ENCODE results near the gene EPAS1.
A peak's percentile ranks its signal among the peaks of the same experiment; 100 is the strongest.

Gene EPAS1

DNA sequence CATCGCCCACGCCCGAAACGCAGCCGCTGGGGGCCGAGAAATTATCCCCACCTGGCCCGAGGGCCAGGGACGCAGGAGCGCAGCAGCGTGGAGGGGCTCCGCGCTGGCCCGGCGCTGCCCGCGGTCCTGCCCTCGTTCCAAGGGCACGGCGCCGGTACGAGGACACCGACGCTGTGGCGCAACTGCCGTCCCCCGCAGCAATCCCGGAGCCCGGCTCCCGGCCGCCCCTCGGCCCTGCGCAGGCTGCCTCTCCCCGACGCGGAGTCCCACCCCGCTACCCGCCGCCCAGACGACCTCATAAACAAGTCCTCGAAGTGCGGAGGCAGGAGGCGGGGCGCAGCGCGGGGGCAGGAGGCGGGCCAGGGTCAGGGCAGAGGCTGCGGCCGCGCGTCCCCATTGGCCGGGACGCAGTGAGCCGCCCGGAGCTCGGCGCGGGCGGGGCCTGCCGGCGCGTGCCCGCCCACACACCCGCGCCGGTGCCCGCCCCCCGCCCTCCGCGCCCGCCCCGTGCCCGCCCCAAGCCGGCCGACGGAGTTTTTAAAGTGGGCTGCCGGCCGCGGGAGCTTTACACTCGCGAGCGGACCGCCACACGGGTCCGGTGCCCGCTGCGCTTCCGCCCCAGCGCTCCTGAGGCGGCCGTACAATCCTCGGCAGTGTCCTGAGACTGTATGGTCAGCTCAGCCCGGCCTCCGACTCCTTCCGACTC lies at the start of gene EPAS1:
EPAS1 (plus strand) TSS at position 568 of the 706 bp plus-strand sequence. CDS start 505 bp downstream, outside the sequence.
- peak; percentile 53 to 71 for DNase-seq (ENCODE audit: low read depth in 2 of 2)

DNA sequence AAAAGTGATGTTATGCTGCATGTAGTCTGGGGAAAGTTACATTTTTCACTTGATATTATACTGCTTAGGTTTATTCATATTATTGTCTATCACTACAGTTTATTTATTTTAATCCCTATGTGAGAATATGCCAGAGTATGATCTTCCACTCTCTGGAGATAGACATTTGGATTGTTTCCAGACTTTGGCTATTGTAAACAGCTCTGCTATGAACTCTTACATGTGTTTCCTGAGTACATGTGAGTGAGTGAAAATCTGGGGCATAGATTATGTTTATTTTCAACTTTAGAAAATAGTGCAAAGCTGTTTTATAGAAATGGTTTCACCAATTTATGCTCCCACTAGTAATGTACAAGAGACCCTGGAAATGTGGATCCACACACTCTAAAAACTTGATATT lies 49.0 kb upstream of the EPAS1 start:
- DNase-seq (ENCODE audit: low read depth in 2 of 2): no peak

DNA sequence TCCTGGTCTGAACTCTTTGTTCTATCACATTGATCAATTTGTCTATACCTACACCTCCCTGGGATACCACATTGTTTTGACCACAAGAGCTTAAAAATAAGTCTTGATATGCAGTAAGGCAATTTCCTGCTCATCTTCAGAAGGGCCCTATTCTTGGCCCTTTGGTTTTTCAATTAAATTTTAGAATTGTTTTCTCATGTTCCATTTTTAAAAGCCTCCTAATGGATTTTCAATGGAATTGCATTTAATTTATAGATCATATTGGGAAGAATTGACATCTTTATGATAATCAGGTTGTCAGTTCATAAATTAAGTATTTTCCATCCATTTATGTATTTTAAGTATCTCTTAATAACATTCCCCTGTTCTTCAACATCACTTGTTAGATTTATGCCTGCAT lies 47.6 kb upstream of the EPAS1 start:
- no peak for DNase-seq (ENCODE audit: low read depth in 2 of 2)

DNA sequence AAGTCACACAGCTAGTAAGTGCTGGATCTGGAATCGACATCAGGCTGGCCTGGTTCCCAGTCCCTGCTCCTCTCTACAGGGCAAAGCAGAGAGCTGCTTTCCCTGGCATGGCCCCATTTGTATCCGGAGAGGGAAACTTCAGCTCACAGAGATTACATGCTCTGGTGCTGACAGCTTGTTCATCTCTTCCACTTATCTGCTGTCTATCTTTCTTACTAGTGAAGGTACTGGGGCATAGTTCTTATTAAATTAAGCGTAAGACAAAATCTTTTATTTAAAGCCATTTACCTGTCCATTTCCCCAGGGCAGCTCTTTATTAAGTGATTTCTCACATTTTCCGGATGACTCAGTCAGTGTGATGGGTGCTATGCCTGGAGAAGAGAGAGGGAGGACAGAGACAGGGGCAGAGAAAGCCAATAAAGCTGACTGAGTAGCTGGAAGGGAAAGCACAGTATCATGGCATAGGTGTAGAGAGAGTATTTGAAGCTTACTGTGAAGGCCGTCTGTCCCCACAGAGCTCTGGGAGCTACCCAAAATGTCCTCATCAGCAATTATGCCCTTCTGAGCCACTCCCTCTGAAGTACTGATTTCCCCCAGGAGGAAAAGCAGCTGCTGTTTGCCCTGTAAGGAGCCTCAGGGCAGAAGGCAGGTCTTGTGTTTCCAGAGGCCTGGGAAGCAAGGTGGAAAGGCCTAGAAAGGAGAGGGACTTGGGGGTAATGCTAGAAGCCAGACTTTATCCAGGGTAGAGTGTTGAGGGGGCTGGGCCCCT lies 44.1 kb upstream of the EPAS1 start:
- DNase-seq (ENCODE audit: low read depth in 2 of 2): no peak

DNA sequence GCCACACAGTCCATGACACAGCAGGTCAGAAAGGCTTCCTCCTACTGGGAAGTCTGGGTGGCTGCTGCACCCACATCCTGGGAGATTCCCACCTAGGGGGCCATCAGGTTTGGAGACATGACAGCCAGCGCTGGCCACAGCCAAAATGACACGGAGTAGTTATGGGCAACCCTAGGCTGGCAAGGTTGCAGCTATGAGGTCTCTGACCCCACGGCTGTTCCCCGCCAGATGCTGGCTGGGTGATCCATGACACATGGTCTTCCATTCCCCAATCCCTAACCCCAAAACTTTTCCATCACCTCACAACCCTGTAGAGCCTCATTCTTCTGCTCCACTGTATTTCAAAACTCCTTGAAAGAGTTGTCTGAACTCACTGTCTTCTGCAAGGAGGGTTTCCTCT lies 42.7 kb upstream of the EPAS1 start:
- no peak for DNase-seq (ENCODE audit: low read depth in 2 of 2)

GRCh38 chr2:46256563-46257142 lies 40.6 kb upstream of the EPAS1 start:
- DNase-seq (ENCODE audit: low read depth in 2 of 2): no peak

- no peak for DNase-seq (ENCODE audit: low read depth in 2 of 2)
Measured at GRCh38 chr2:46257476-46257875, 39.7 kb upstream of the EPAS1 start.

GRCh38 chr2:46257980-46258379 lies 39.2 kb upstream of the EPAS1 start:
- no peak for DNase-seq (ENCODE audit: low read depth in 2 of 2)

GRCh38 chr2:46258937-46259776 lies 38.0 kb upstream of the EPAS1 start:
- DNase-seq (ENCODE audit: low read depth in 2 of 2): no peak

- no peak for DNase-seq (ENCODE audit: low read depth in 2 of 2)
Measured at GRCh38 chr2:46259777-46260168, 37.4 kb upstream of the EPAS1 start.

DNA sequence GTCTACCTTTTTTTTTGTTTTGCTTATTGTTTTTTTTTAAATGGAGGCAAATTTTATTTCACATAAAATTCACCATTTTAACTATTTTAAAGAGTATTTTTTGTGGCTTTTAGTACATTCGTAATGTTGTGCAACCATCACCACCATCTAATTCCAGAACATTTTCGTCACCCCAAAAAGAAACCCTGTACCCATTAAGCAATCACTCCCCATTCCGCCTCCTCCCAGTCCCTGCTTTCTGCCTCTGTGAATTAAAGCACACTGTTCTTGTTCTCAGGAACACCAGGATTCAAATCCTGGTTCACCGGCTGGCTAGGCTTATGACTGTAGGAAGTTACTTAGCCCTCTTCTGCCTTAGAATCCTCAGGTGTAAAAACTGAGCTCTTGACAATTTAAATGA lies 36.9 kb upstream of the EPAS1 start:
- no peak for DNase-seq (ENCODE audit: low read depth in 2 of 2)

DNA sequence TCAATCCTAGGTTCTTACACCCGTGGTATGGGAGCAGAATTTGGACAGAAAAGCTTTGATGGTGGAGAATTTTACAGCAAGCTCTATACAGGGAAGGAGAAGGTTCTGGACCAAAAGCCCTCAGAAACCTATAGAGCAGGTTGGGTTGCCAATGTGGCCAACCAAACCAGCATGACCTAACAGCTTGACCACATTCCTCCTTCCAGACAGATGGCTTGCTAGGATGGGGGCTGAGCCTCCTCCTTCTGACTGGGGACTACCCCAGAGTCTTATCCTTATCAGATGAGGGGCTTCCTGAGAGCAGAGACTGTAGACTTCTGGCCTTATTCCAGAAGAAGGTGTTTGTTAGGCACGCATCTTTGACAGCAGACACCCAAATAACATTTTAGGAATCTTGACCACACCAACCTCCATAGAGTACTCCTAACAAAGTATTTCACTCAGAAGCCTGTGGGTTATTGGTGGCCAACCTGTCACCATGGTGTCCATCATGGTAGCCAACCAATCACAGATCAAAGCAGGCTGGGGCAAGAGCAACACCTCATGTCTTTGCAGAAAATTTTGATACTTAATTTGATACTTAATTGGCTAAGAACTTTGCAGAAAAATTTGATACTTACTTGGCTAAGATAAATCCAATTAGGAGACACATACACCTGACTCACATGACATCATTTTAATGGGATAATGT lies 34.8 kb upstream of the EPAS1 start:
- no peak for DNase-seq (ENCODE audit: low read depth in 2 of 2)

- no peak for DNase-seq (ENCODE audit: low read depth in 2 of 2)
Measured at GRCh38 chr2:46263347-46263746, 33.9 kb upstream of the EPAS1 start.

DNA sequence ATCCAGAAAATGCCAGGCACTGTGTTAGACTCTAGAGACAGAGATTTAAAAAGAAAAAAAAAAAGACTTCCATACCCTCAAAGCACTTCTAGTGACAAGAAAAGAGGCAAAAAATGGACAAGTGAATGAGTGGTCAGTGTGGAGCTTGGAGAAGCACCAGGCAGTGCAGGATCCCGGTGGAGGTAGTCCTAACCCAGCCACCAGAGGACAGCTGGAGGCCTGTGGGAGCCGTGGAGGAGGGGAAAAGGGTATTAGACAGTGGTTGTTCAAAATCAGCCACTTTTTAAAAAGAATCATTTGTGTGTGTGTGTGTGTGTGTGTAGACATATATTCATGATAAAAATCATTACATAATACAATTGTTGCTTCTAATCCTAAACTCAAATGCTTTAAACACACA lies 32.8 kb upstream of the EPAS1 start:
- no peak for DNase-seq (ENCODE audit: low read depth in 2 of 2)

DNA sequence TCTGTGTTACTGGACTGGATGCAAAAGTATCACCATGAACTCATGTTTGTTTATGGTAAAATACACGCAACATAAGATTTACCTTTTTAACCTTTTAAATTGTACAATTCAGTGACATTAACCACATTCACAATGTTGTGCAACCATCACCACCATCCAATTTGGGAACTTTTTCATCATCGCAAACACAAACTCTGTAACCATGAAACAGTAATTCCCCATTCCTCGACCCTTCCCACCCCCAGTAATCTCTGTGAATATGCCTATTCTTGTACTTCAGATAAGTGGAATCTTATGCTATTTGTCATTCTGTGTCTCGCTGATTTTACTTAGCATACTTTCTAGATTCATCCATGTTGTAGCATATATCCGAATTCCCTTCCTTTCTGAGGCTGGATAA lies 31.1 kb upstream of the EPAS1 start:
- no peak for DNase-seq (ENCODE audit: low read depth in 2 of 2)

- no peak for DNase-seq (ENCODE audit: low read depth in 2 of 2)
Measured at GRCh38 chr2:46267616-46268015, 29.6 kb upstream of the EPAS1 start.

GRCh38 chr2:46268196-46268595 lies 29.0 kb upstream of the EPAS1 start:
- no peak for DNase-seq (ENCODE audit: low read depth in 2 of 2)

GRCh38 chr2:46269001-46269400 lies 28.2 kb upstream of the EPAS1 start:
- DNase-seq (ENCODE audit: low read depth in 2 of 2): no peak

GRCh38 chr2:46269544-46270273 lies 27.5 kb upstream of the EPAS1 start:
- no peak for DNase-seq (ENCODE audit: low read depth in 2 of 2)

GRCh38 chr2:46270384-46270783 lies 26.8 kb upstream of the EPAS1 start:
- DNase-seq (ENCODE audit: low read depth in 2 of 2): no peak

All from stimulated activated CD4-positive, alpha-beta T cell treated with anti-CD3 and anti-CD28 coated beads, Interleukin-4, amount 100 ng/mL, for 48 hours (primary cell).